Thymus (tissue), 11 donors: ENCODE data around the gene CRYZL1. TPM values are rescaled to one million over a fixed set of nuclear protein-coding genes. Genes with fewer than 3 reads are reported as not detected.

ENCODE experiments used
- DNase-seq, 9 donors: peaks; one replicate each; pipeline ENCODE4 v3.0.0-alpha.2; 2013; ENCODE audit warnings: low spot score in 9 of 9, low read depth in 6 of 9, missing footprints in 1 of 9
- H3K27ac ChIP-seq, 2 donors: one replicate each; pipeline ENCODE4 v1.5.1; 2013; ENCODE audit warnings: control low read depth in 1 of 2, low read depth in 1 of 2, low read length in 1 of 2, mild to moderate bottlenecking in 1 of 2, moderate library complexity in 1 of 2
- H3K27me3 ChIP-seq, 2 donors: one replicate each; pipeline ENCODE4 v1.5.1; 2013; ENCODE audit warnings: low read length in 1 of 2; ENCODE audit not compliant: control insufficient read depth in 2 of 2, insufficient read depth in 1 of 2
- H3K36me3 ChIP-seq, 2 donors: one replicate each; pipeline ENCODE4 v1.5.1; 2013; ENCODE audit warnings: low read length in 1 of 2, mild to moderate bottlenecking in 1 of 2, moderate library complexity in 1 of 2; ENCODE audit not compliant: control insufficient read depth in 2 of 2, insufficient read depth in 2 of 2
- H3K4me1 ChIP-seq, 2 donors: one replicate each; pipeline ENCODE4 v1.5.1; 2013; ENCODE audit warnings: low read length in 2 of 2; ENCODE audit not compliant: control insufficient read depth in 2 of 2, insufficient read depth in 2 of 2
- H3K4me3 ChIP-seq, 2 donors: one replicate each; pipeline ENCODE4 v1.5.1; 2013; ENCODE audit warnings: low read length in 2 of 2, control low read depth in 1 of 2, mild to moderate bottlenecking in 1 of 2
- H3K9me3 ChIP-seq, 2 donors: one replicate each; pipeline ENCODE4 v1.5.1; 2013; ENCODE audit warnings: low read length in 1 of 2, mild to moderate bottlenecking in 1 of 2; ENCODE audit not compliant: control insufficient read depth in 2 of 2, insufficient read depth in 1 of 2
- WGBS: extraction: QIAGEN DNeasy Blood & Tissue Kit; methylation state at CpG from one replicate; pipeline ENCODE4 v1.1.7; 2013; 5-methylcytosine and 5-hydroxymethylcytosine counted together
- polyA plus RNA-seq: library from polyadenylated mRNA; stranded (reverse); fragments of 200-250 nt; gene quantifications from one replicate; pipeline ENCODE4 v1.2.3, GENCODE V29; 2013
- total RNA-seq: library from RNA; stranded (reverse); fragments of 120-200 nt; gene quantifications from one replicate; pipeline ENCODE4 v1.2.4, GENCODE V29; 2013
- donor health status: healthy.

The CRYZL1 gene
- total and polyA plus RNA-seq, 2 donors = 18.4 to 42.4 TPM

GRCh38 chr21:33657124-33657820 is 15.7 kb upstream of the CRYZL1 start:
- Histone ChIP-seq H3K27me3 (no peaks in the 10 kb centered on the region), H3K36me3 (no peaks in the 10 kb centered on the region), H3K4me1 (peaks cover 0 to 2% of the 10 kb centered on the region in 2 donors), H3K4me3 (no peak overlapping the region), H3K27ac (no peak overlapping the region), H3K9me3 (no peaks in the 10 kb centered on the region)
- WGBS = 69% methylated on average over 8 of the region's 8 CpGs
- DNase-seq = no peak

GRCh38 chr21:33655588-33656221 is 14.2 kb upstream of the CRYZL1 start:
- H3K4me1 ChIP-seq = peaks cover 0 to 2% of the 10 kb centered on the region in 2 donors
- no peaks in the 10 kb centered on the region for H3K27me3 ChIP-seq
- no peak for DNase-seq
- H3K36me3 ChIP-seq = no peaks in the 10 kb centered on the region
- H3K9me3 ChIP-seq = no peaks in the 10 kb centered on the region
- H3K4me3 ChIP-seq = no peak overlapping the region
- WGBS = 94% methylated on average over 8 of the region's 8 CpGs
- H3K27ac ChIP-seq = no peak overlapping the region

GRCh38 chr21:33654412-33654811 is 12.9 kb upstream of the CRYZL1 start:
- no peak overlapping the region for H3K4me3 ChIP-seq
- no peaks in the 10 kb centered on the region for H3K27me3 ChIP-seq
- no peak for DNase-seq
- H3K4me1 ChIP-seq = peaks cover 0 to 2% of the 10 kb centered on the region in 2 donors
- 98% methylated on average over 4 of the region's 4 CpGs for WGBS
- H3K36me3 ChIP-seq = no peaks in the 10 kb centered on the region
- H3K9me3 ChIP-seq = no peaks in the 10 kb centered on the region
- H3K27ac ChIP-seq = no peak overlapping the region

GRCh38 chr21:33651965-33652680 is 10.6 kb upstream of the CRYZL1 start:
- no peak for DNase-seq
- WGBS = 97% methylated on average over 8 of the region's 8 CpGs
- H3K36me3 ChIP-seq = no peaks in the 10 kb centered on the region
- no peaks in the 10 kb centered on the region for H3K27me3 ChIP-seq
- no peak overlapping the region for H3K4me3 ChIP-seq
- no peaks in the 10 kb centered on the region for H3K9me3 ChIP-seq
- H3K27ac ChIP-seq = no peak overlapping the region
- peaks cover 0 to 2% of the 10 kb centered on the region in 2 donors for H3K4me1 ChIP-seq

GRCh38 chr21:33650929-33651509 is 9.5 kb upstream of the CRYZL1 start:
- WGBS = 98% methylated on average over 7 of the region's 7 CpGs
- Histone ChIP-seq H3K36me3 (no peaks in the 10 kb centered on the region), H3K9me3 (no peaks in the 10 kb centered on the region), H3K4me3 (no peak overlapping the region), H3K27ac (no peak overlapping the region), H3K4me1 (peaks cover 0 to 2% of the 10 kb centered on the region in 2 donors), H3K27me3 (no peaks in the 10 kb centered on the region)
- DNase-seq = no peak

- Histone ChIP-seq H3K27ac (no peak overlapping the region), H3K36me3 (no peaks in the 10 kb centered on the region), H3K27me3 (no peaks in the 10 kb centered on the region), H3K4me1 (peaks cover 0 to 2% of the 10 kb centered on the region in 2 donors), H3K4me3 (no peak overlapping the region), H3K9me3 (no peaks in the 10 kb centered on the region)
- no peak for DNase-seq
- WGBS = 95% methylated on average over 7 of the region's 7 CpGs
Measured at GRCh38 chr21:33650230-33650629, 8.7 kb upstream of the CRYZL1 start.

- H3K36me3 ChIP-seq = no peaks in the 10 kb centered on the region
- DNase-seq = no peak
- H3K27me3 ChIP-seq = peaks cover 4 to 6% of the 10 kb centered on the region in 2 donors
- H3K9me3 ChIP-seq = no peaks in the 10 kb centered on the region
- no peak overlapping the region for H3K4me3 ChIP-seq
- WGBS = 100% methylated on average over 1 of the region's 1 CpG
- H3K27ac ChIP-seq = no peak overlapping the region
- peaks cover 2 to 4% of the 10 kb centered on the region in 2 donors for H3K4me1 ChIP-seq
Measured at GRCh38 chr21:33648555-33648954, 7.0 kb upstream of the CRYZL1 start.

- no peak overlapping the region for H3K27ac ChIP-seq
- no peaks in the 10 kb centered on the region for H3K9me3 ChIP-seq
- peaks cover 4 to 6% of the 10 kb centered on the region in 2 donors for H3K4me1 ChIP-seq
- 97% methylated on average over 3 of the region's 3 CpGs for WGBS
- H3K36me3 ChIP-seq = no peaks in the 10 kb centered on the region
- no peak overlapping the region for H3K4me3 ChIP-seq
- peaks cover 7 to 10% of the 10 kb centered on the region in 2 donors for H3K27me3 ChIP-seq
- DNase-seq = no peak
Measured at GRCh38 chr21:33647587-33647986, 6.0 kb upstream of the CRYZL1 start.

- Histone ChIP-seq H3K27me3 (peaks cover 7 to 10% of the 10 kb centered on the region in 2 donors), H3K9me3 (no peaks in the 10 kb centered on the region), H3K27ac (no peak overlapping the region), H3K36me3 (no peaks in the 10 kb centered on the region), H3K4me1 (peaks cover 6 to 8% of the 10 kb centered on the region in 2 donors), H3K4me3 (no peak overlapping the region)
- 98% methylated on average over 4 of the region's 4 CpGs for WGBS
- DNase-seq = no peak
Measured at GRCh38 chr21:33645730-33646129, 4.2 kb upstream of the CRYZL1 start.
